NCI-H1436 (cell line): ENCODE measurements around the gene HOXA6.

Experiments
- DNase-seq: peaks from one replicate; lab custom pipeline; 2025; lab: John Stamatoyannopoulos, UW

HOXA6 gene

GRCh38 chr7:27147199-27148030 lies at the start of gene HOXA6:
Gene HOXA6, minus strand, starts transcription at chr7:27147774. Its CDS starts 25 bp downstream, at chr7:27147749.
- peak; percentile 52 for DNase-seq

- peak; percentile 42 for DNase-seq
These were observed 48.8 kb upstream of the HOXA6 start for GRCh38 chr7:27196287-27196767.

GRCh38 chr7:27194686-27195379 lies 47.3 kb upstream of the HOXA6 start:
- no peak for DNase-seq

GRCh38 chr7:27194002-27194352 lies 46.4 kb upstream of the HOXA6 start:
- no peak for DNase-seq

DNA sequence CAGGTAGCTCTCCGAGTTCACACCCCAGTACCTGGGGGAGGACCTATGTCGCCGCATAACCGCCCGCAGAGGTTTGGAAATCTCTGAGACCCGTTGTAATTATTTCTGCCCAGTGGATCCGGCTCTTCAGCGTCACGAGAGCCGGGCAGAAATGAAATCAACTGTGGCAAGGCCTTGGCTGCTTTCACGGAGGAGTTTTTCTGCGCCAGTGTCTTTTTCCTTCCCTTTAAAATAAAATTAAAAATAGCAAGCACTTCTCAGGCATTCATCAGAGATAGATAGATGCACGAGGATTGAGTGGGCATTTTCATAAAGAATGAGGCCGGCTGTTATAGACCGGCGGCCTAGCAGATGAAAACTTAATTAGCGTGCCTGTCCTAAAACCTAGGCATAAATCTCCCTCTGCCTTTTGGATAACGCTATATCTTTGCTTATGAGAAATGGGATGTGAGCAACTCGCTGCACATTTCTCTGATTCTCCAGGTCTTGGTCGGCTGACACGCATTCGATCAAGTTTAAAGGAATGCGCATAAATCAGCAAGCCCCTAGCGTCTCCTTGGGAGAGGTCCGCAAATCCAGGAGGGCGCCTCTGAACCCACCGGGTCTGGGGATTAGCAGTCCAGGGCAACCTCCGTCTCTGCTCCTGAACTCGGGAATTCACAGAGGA lies 45.9 kb upstream of the HOXA6 start:
- DNase-seq = no peak

DNA sequence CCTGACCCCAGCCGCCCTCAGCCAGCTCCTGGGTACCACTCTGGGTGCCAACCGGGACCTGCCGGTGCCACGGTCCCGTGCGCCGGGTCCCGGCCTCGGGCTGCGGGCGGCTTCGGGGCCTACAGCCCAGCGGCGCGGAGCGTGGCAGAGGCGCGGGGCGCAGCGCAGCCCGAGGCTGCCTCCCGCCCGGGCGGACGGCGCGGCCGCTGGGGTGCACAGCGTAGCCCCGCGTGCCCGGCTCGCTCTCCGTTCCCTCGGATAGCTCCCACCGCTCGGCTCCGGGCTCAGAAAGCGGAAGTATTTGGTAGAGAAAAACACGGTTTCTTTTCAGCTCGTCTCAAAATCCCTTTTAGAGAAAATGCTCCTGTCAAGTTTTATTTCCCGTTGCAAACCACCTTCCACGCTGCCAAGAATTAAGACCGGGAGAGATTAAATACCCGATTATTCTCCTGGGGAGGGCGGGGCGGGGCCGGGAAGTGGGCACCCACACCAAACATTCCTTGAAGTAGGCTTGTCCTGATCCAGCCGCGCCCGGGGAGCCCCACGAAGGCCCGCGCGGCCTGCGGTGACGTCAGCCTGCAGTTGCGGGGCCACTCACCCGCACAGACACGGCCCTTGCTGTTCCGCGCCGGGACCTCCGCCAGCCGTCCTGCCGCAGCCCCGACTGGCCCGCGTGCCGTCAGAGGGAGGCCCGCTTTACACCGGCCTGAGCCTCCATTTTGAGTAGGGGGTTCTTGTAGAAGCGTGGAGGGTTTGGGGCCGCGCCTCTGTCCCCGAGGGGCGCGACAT lies 45.2 kb upstream of the HOXA6 start:
- DNase-seq = no peak

GRCh38 chr7:27191833-27192545 lies 44.4 kb upstream of the HOXA6 start:
- no peak for DNase-seq

DNA sequence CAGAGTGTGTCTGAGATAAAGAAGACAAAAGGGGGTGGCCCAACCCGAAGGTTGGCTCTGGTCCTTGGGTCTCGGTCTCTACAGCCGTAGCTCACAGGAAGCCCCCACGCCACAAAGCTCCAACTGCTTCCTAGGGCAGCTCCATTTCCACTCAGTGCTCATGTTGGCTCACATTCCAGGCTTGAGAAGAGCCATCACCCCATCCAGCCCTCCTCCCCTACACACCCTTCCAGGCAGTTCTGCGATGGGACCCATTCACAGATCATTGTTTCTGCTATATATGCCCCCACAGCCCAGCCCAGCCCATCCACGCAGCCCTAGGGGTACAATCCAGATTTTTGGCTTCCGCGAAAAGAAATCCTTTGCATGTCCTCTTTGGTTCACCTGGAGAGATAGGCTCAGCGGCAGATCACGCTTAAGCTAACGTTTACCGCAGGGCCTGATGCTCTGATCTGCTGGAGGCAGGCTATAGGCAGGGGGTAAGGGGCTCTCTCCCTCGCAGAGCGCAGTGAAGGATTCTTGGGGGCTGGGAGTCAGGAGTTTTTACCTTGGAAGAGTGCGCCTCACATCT lies 43.7 kb upstream of the HOXA6 start:
- DNase-seq = no peak

DNA sequence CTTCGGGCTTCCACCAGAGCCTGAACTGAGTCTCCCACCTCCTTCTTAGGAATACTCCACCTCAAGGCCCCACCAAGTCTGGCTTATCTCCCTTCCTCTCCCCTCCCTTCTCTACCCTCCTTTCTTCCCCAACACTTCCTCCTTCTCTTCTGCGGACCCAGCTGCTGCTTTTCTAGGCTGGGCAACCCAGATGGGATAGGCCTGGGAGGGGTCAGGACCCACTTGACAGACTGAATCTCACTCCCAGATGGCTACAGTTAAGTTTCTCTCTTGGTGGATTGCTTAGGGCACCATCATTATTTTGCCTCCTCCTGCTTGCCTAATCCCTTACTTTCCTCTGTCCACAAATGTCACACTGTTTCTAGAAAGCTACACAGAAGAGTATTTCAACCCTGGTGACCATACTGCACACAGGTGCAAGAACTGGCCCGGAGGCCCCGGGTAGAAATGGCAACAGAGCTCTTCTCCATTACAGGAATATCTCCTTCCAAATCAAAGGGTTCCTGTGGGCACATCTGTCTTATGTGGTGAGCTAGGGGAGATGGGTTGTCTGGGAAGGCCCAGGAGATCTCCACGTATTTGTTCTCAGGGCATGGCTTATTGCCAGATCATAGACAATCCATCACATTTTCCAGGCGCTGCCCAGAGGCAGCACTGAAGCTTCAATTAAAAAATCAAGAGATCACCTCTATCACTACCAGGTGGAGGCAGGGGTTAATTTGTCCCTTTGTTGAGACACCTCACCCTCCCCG lies 42.6 kb upstream of the HOXA6 start:
- DNase-seq = no peak

GRCh38 chr7:27189295-27189996 lies 41.9 kb upstream of the HOXA6 start:
- no peak for DNase-seq

- DNase-seq = no peak
These were observed 41.1 kb upstream of the HOXA6 start for GRCh38 chr7:27188386-27189294.

GRCh38 chr7:27187475-27188385 lies 40.2 kb upstream of the HOXA6 start:
- no peak for DNase-seq

DNA sequence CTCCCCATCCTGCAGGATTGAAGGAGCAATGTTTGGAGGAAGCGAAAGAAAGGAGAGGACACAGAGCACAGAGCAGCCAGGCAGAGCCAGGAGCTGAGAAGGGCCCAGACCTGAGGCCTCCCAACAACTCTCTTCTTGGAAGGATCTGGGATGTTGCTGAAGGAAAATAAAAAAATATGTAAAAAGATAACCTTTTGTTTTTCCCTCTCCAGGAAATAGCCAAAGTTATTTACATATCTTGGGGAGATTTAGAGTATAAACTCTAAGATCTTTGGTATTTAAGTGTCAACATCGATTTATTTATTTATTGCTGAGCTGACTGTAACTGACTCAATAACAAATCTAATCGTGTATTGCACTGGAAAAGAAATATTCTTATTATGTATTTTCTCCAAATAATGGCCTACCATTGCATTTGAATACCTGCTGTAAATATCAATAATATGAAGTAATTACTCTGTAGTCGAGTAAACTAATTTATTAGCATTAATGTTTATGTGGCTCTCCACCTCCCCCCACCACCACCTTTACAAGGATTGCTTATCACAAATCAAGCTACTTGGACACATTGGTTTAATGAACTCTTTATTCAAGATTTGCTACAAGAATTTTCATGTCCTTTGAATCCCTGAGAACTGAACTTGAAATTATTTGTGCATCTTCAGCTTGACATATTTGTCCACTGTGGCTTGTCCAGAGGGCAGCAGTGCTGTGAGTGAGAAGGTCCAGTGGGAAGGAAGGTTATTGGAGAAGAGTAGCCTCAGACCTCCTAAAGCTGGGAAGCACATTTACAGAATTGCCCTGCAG lies 39.3 kb upstream of the HOXA6 start:
- no peak for DNase-seq

DNA sequence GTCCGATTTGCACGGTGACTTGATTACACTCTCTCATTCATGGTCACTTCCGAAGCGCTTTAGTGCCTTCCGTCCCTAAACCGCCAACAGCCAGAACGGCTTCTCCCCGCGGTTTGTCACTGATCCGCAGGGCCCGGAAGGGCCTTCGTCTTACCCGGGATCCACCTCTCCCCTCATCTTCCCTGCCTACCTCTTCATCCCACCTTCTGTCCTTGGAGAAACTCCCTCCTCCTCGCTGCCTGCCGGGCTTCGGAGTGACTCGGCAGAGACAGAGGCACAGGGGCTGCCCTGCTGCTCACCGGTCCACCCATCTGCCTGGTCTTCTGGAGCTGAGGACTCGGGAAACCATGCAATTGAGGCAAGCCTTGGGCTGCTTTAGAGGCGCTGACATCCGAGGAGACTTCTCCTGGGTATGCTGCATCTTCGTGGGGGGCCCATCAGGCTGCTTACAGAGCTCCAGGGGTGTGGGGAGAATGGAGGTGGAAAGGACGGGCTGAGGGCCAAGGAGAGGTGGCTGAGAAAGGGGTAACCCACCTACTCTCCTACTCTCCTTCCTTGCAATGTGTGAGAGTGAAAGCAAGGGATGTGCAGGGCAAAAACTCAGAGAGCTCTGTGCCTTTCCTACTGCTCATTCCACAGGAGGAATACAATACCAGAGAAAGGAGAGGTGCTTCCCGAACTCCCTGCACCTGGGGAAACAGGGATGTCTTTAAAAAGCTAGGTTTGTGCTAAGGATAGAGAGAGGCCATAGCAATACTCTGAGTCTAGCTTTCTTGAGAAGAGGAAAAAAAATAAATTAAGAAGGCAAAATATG lies 38.5 kb upstream of the HOXA6 start:
- no peak for DNase-seq

DNA sequence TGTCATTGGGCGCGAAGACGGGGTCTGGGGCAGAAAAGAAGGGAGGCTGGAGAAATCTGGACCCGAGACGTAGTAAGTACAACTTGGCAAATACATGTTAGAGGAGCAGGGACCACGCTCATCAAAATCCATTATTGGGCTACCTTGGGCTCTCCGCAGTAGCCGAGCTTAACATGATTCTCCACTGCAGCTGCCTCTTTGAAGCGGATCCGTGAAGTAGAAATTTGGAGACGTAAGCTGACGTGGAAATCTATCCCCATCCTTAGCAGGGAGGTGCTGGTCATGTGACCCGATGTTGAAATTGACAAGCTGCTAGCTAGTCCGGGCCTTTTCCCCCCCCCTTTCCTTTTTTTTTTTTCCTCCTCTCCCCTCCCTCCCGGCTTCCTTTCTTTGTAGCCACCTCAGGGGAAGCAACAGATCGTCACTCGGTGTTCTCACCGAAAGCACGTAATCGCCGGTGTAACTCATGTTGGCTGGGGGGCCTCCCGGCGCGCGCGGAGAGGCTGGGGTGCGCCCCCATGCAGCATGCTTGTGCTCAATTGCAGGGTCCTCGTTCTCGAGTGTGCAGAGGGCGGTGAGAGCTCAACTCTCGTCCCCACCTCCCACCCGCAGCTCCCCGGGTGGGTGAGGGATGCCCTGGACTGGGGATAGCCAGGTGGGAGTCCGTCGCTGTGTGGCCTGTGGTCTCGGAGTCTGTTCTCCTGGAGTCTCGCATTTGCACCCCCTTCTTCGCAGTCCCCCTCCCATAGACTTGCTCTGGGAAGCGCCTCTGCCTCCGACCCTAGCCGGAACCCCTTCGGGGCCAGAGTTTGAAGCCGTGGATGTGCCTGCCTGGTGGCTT lies 37.7 kb upstream of the HOXA6 start, which contains the start of gene HOXA11:
TSS of gene HOXA11 (minus strand) at position 220 of the 841 bp plus-strand sequence. CDS start at position 132, 88 bp downstream.
- DNase-seq = no peak
